GM23338 (cell line): ENCODE measurements around the gene LPCAT3.

Experiments used
- CREB1 ChIP-seq: fragments of 250-450 bp; sonication (Bioruptor Pico); IDR thresholded peaks from 2 replicates; pipeline ENCODE4 v1.5.0; 2020; ENCODE audit warnings: low read depth, mild to moderate bottlenecking, moderate library complexity
- CTCF ChIP-seq, 2 experiments: fragments of 200-600 bp in 1 of 2; sonication (generic) in 1 of 2; conservative IDR thresholded peaks; 2 replicates each; pipeline versions ENCODE4 v1.5.1 to v1.6.1; 2016 to 2017; ENCODE audit warnings: antibody characterized with exemption in 2 of 2, low read depth in 2 of 2, mild to moderate bottlenecking in 2 of 2, moderate library complexity in 1 of 2
- EZH2 ChIP-seq: fragments of 200-600 bp; sonication (generic); IDR thresholded peaks from one replicate; pipeline ENCODE4 v1.8.0; 2017; ENCODE audit warnings: antibody characterized with exemption, mild to moderate bottlenecking, low read depth; ENCODE audit not compliant: unreplicated experiment
- POLR2AphosphoS5 ChIP-seq: IDR thresholded peaks from 2 replicates; pipeline ENCODE4 v1.6.1; 2016; ENCODE audit warnings: antibody characterized with exemption, low read depth
- TF ChIP-seq, protein P1 (sequence below): IDR thresholded peaks from 2 replicates; pipeline ENCODE4 v1.6.1; 2016; ENCODE audit warnings: antibody characterized with exemption

DNA sequence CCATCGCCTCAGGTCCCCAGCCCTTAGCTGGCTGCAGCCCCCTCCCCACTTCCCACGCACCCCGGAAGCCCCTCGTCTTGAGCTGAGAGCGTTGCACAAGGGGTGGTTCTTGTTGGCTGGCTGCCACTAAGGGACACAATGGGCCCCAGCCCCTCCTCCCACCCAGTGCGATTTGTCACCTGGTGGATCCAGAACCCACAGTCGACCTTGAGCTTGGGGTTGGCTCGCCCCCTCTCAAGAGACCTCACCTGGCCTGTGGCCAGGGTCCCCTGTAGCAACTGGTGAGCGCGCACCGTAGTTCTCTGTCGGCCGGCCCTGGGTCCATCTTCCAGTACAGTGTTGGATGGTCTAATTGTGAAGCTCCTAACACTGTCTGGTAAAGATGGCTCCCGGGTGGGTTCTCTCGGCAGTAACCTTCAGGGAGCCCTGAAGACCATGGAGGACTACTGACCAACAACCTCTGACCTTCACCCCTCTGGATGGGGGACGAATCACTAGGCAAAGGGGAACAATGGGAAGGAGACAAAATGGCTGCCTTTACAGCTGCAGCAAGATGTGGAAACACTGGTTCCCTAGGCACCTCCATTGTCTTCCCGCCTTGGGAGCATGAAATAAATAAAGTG is 54.4 kb downstream of the LPCAT3 start:
- TF ChIP-seq EZH2 (no peak), CTCF (conservative IDR thresholded peaks at IDR 0.05; ENCODE audit: low read depth in 2 of 2) (no peak), POLR2AphosphoS5 (no peak), CREB1 (no peak)
- TF ChIP-seq, protein P1, sequence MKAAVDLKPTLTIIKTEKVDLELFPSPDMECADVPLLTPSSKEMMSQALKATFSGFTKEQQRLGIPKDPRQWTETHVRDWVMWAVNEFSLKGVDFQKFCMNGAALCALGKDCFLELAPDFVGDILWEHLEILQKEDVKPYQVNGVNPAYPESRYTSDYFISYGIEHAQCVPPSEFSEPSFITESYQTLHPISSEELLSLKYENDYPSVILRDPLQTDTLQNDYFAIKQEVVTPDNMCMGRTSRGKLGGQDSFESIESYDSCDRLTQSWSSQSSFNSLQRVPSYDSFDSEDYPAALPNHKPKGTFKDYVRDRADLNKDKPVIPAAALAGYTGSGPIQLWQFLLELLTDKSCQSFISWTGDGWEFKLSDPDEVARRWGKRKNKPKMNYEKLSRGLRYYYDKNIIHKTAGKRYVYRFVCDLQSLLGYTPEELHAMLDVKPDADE: no peak
